Measurements from ENCODE around the gene HECTD4. TPM values are rescaled to one million over a fixed set of nuclear protein-coding genes. Genes with fewer than 3 reads are reported as not detected.

Gene HECTD4
- total and polyA plus RNA-seq, 12 donors = 3.0 to 33.7 (median 23.9) TPM

- Histone ChIP-seq H3K36me3 (peaks cover 0 to 14% (median 0%) of the 10 kb centered on the region in 9 donors), H3K27me3 (no peaks in the 10 kb centered on the region), H3K27ac (no peak overlapping the region), H3K4me1 (peaks cover 0 to 26% (median 15%) of the 10 kb centered on the region in 9 donors), H3K9me3 (no peaks in the 10 kb centered on the region), H3K4me3 (no peak overlapping the region)
- TF ChIP-seq, protein P1, sequence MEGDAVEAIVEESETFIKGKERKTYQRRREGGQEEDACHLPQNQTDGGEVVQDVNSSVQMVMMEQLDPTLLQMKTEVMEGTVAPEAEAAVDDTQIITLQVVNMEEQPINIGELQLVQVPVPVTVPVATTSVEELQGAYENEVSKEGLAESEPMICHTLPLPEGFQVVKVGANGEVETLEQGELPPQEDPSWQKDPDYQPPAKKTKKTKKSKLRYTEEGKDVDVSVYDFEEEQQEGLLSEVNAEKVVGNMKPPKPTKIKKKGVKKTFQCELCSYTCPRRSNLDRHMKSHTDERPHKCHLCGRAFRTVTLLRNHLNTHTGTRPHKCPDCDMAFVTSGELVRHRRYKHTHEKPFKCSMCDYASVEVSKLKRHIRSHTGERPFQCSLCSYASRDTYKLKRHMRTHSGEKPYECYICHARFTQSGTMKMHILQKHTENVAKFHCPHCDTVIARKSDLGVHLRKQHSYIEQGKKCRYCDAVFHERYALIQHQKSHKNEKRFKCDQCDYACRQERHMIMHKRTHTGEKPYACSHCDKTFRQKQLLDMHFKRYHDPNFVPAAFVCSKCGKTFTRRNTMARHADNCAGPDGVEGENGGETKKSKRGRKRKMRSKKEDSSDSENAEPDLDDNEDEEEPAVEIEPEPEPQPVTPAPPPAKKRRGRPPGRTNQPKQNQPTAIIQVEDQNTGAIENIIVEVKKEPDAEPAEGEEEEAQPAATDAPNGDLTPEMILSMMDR (IDR thresholded peaks at IDR 0.05) = no peak
- ATAC-seq (no peak), DNase-seq (no peak)
- intact Hi-C loops (cut with DNase I) = no loop called here
- 99 to 100% methylated on average over 2 of the region's 2 CpGs for WGBS, 2 donors
Observed at GRCh38 chr12:112427760-112428159, 45.5 kb upstream of the HECTD4 start.

DNA sequence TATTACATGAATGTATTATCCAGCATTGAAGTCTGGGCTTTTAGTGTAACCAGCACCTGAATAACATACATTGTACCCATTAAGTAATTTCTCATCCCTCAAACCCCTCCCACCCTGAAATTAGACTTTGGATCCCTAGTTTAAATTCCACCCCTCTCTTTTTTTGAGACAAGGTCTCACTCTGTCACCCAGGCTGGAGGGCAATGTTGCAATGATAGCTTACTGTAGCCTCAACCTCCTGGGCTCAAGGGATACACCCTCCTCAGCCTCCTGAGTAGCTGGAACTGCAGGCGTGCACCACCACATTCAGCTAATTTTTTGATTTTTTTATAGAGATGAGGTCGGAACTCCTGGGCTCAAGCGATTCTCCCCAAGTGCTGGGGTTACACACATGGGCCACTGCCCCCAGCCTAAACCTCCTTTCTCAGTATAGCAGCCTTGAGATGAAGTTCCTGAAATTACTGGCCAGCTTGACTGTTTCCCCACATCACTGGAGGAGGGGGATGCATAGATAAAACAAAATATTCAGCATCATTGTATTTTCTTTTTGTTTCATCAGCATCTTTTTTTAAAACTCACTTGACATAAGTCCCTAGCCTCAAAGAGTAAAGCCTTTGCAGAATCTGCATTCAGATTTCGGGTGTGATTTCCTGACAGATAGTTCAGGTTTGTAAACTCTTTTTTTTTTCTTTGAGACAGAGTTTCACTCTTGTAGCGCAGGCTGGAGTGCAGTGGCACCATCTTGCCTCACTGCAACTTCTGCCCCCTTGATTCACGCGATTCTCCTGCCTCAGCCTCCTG lies 43.6 kb upstream of the HECTD4 start:
- Histone ChIP-seq H3K4me3 (no peak overlapping the region), H3K4me1 (peaks cover 0 to 46% (median 33%) of the 10 kb centered on the region in 9 donors), H3K27me3 (no peaks in the 10 kb centered on the region), H3K9me3 (no peaks in the 10 kb centered on the region), H3K36me3 (peaks cover 0 to 9% (median 0%) of the 10 kb centered on the region in 9 donors), H3K27ac (no peak overlapping the region)
- intact Hi-C loops (cut with DNase I) = no loop called here
- ATAC-seq = no peak
- no peak for DNase-seq
- TF ChIP-seq, protein P1 (IDR thresholded peaks at IDR 0.05) = no peak
- 94 to 97% methylated on average over 7 of the region's 7 CpGs for WGBS, 2 donors

DNA sequence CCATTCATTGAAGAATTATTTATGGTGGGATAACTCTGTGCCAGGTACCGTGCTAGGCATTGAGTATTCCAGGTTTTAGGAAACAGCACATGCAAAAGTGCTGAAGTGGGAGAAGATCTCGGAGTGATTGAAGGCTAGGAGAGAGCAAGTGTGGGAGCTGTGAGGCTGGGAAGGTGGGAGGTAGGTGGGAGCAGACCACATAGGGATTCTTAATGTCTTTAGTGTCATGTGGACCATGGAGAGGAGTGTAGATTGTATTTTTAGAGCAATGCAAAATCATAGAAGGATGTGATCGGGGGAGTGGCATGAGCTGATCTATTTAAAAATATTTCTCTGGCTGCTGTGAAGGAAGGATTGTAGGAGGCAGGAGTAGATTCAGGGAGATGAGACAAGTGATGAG lies 41.9 kb upstream of the HECTD4 start:
- H3K27me3 ChIP-seq = no peaks in the 10 kb centered on the region
- H3K36me3 ChIP-seq = peaks cover 0 to 9% (median 0%) of the 10 kb centered on the region in 9 donors
- peaks cover 0 to 60% (median 45%) of the 10 kb centered on the region in 9 donors for H3K4me1 ChIP-seq
- 79 to 80% methylated on average over 3 of the region's 3 CpGs for WGBS, 2 donors
- DNase-seq (no peak), ATAC-seq (no peak)
- peak overlapping the region in 2 of 10 donors; percentile 35 to 41 for H3K27ac ChIP-seq
- intact Hi-C loops (cut with DNase I) = no loop called here
- TF ChIP-seq, protein P1 (IDR thresholded peaks at IDR 0.05) = no peak
- no peak overlapping the region for H3K4me3 ChIP-seq
- no peaks in the 10 kb centered on the region for H3K9me3 ChIP-seq

- Histone ChIP-seq H3K27ac (peak overlapping the region in 7 of 10 donors; percentile 32 to 61 (median 47)), H3K4me3 (no peak overlapping the region), H3K36me3 (peaks cover 0 to 9% (median 0%) of the 10 kb centered on the region in 9 donors), H3K9me3 (no peaks in the 10 kb centered on the region), H3K4me1 (peaks cover 0 to 67% (median 52%) of the 10 kb centered on the region in 9 donors), H3K27me3 (no peaks in the 10 kb centered on the region)
- ATAC-seq = peak in 1 of 8 donors; percentile 62
- intact Hi-C loops (cut with DNase I) = no loop called here
- WGBS, 2 donors = 31% methylated on average over 5 of the region's 5 CpGs
- DNase-seq = no peak
- TF ChIP-seq, protein P1 (IDR thresholded peaks at IDR 0.05) = no peak
Observed at GRCh38 chr12:112422531-112422930, 40.3 kb upstream of the HECTD4 start.

All from heart right ventricle (tissue), 16 donors.